Heart right ventricle (tissue), 16 donors: ENCODE results near the gene CACNA2D2. TPM values are rescaled to one million over a fixed set of nuclear protein-coding genes. Genes with fewer than 3 reads are reported as not detected.

Experiments
- ATAC-seq, 8 donors: fragments of 200-7000 bp; cut with Tn5 transposase; one replicate each; pipeline ENCODE4 v1.9.1; 2020; ENCODE audit warnings: mild to moderate bottlenecking in 8 of 8, moderate library complexity in 8 of 8, moderate number of reproducible peaks in 1 of 8
- DNase-seq, 2 donors: peaks; one replicate each; pipeline ENCODE4 v3.0.0-alpha.2; 2020
- H3K27ac ChIP-seq, 10 donors: fragments of 200-600 bp; sonication (generic) in 2 of 10; one replicate each; pipeline versions ENCODE4 v1.5.0 to v1.8.0; 2020 to 2022; ENCODE audit warnings: mild to moderate bottlenecking in 3 of 10
- H3K27me3 ChIP-seq, 7 donors: fragments of 200-600 bp; one replicate each; pipeline ENCODE4 v1.8.0; 2021 to 2022; ENCODE audit warnings: mild to moderate bottlenecking in 2 of 7
- H3K36me3 ChIP-seq, 9 donors: fragments of 200-600 bp; sonication (generic) in 1 of 9; one replicate each; pipeline versions ENCODE4 v1.5.0 to v1.8.0; 2020 to 2022; ENCODE audit warnings: mild to moderate bottlenecking in 2 of 9
- H3K4me1 ChIP-seq, 9 donors: fragments of 200-600 bp; sonication (generic) in 1 of 9; one replicate each; pipeline versions ENCODE4 v1.5.0 to v1.8.0; 2020 to 2022; ENCODE audit warnings: mild to moderate bottlenecking in 4 of 9
- H3K4me3 ChIP-seq, 10 donors: fragments of 200-600 bp; sonication (generic) in 2 of 10; one replicate each; pipeline versions ENCODE4 v1.5.0 to v1.8.0; 2020 to 2022; ENCODE audit warnings: mild to moderate bottlenecking in 7 of 10, moderate library complexity in 2 of 10
- H3K9me3 ChIP-seq, 11 donors: fragments of 200-600 bp in 10 of 11; sonication (generic) in 2 of 11; one replicate each; pipeline versions ENCODE4 v1.5.0 to v1.8.0; 2013 to 2022; ENCODE audit warnings: mild to moderate bottlenecking in 2 of 11, control low read depth in 1 of 11, moderate library complexity in 1 of 11
- WGBS, 2 donors: extraction: QIAGEN DNeasy Blood & Tissue Kit; methylation state at CpG; one replicate each; pipeline ENCODE4 v1.1.7; 2013; ENCODE audit warnings: inconsistent platforms in 1 of 2; 5-methylcytosine and 5-hydroxymethylcytosine counted together
- intact Hi-C, 10 donors: fragments of 100-400 bp; cut with DNase I; formaldehyde crosslinking; loops; one replicate each; pipeline versions ENCODE4 v1.11.1 to v1.14.2; 2022
- polyA plus RNA-seq, 2 donors: library from polyadenylated mRNA; stranded (reverse); fragments of 200-250 nt; gene quantifications; one replicate each; pipeline ENCODE4 v1.2.3, GENCODE V29; 2013
- total RNA-seq, 10 donors: library from RNA; stranded (reverse); fragmentation: NEBNext Ultra II Directional in 3 of 10; extraction: Animal tissue kit (Norgen Biotek cat#: 25700) in 3 of 10; gene quantifications; one replicate each; pipeline versions ENCODE4 v1.2.1 to v1.2.4, GENCODE V29; 2021 to 2023
- TF ChIP-seq, protein P1 (sequence below), 9 donors: fragments of 200-600 bp; sonication (generic) in 2 of 9; IDR thresholded peaks; one replicate each; pipeline versions ENCODE4 v1.5.0 to v1.8.0; 2021 to 2022; ENCODE audit warnings: antibody characterized with exemption in 9 of 9, mild to moderate bottlenecking in 5 of 9, moderate library complexity in 1 of 9
- donor health status: Arrhythmogenic right ventricular cardiomyopathy.
- donor health status: ischemic (EF 13 %, LVEDD 7.1; RV severe dilation, severe dysfunction).
- donor health status: healthy with polysubstance abuse.
- donor health status: DM: no; HTN: yes; CAD: no.
- donor health status: DM: no; HTN: no; CAD: no.
- donor health status: ischemic (EF 25% LVEDD 6.9; RV normal size, moderate dysfunction).
- donor health status: ischemic (EF 25% LVEDD 5.7; RV mildly dilated, moderate dysfunction).
- donor health status: healthy.
- donor health status: DM: yes; HTN: yes; CAD: no.
- donor health status: Ischemic cardiomyopathy.
- donor health status: ischemic (EF 35%, LVEDD 5.7; RV mildly dilated, moderate dysfunction).
- donor health status: nonischemic (EF 11% LVEDD 7.7; RV severe dilation, severe dysfunction).
- donor health status: DM: yes; HTN: yes; CAD: no.
- donor health status: PGD.
- donor health status: ischemic (EF 29% LVEDD 5.4; RV normal size, mild dysfunction).
- donor health status: nonischemic (EF 23%, LVEDD 6.1; RV moderate dilation, normal function).

The CACNA2D2 gene
- total and polyA plus RNA-seq, 12 donors = 0.42 to 3.9 (median 2.4) TPM

DNA sequence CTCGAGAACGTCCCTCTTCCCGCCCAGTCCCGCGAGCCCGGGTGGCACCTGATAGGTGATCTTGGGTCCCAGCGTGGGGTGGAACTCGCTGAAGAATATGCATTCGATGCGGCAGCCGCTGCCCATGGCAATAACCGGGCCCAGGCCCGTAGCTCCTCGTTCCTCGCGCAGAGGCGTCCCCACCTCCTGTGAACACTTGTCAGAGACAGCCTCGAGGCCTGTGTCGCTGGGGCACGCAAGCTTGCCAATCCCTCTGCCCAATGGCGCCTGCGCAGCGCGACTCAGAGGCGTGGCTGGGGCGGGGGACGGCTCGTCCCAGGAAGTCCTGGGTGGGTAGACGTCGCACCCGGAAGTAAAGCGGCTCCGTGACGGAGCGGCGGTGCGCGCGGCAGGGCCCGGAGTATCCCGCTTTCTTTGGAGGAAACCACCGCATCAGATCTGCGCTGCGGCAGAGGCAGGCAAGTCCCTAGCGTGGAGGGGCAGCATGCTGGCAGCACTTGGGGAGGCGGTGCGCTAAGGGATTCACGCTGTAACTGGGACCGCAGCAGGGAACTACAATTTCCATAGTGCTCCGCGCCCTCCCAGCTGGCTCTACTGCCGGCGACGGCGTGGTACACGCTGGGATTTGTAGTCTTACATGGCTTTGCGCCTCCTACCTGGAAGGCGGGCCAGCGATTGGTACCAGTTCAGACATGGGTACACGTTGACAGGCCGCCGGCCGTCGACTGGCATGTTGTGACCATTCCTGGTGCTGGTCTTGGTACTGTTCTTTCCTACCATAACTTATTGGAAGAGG lies 152.7 kb downstream of the CACNA2D2 start, which contains the start of the genes CYB561D2 and NPRL2:
TSS of gene CYB561D2 (plus strand) at position 336 of the 796 bp plus-strand sequence. CDS start 572 bp downstream, outside the sequence.
TSS of gene NPRL2 (minus strand) at position 249 of the 796 bp plus-strand sequence. CDS start at position 126, 123 bp downstream.
- TF ChIP-seq, protein P1, sequence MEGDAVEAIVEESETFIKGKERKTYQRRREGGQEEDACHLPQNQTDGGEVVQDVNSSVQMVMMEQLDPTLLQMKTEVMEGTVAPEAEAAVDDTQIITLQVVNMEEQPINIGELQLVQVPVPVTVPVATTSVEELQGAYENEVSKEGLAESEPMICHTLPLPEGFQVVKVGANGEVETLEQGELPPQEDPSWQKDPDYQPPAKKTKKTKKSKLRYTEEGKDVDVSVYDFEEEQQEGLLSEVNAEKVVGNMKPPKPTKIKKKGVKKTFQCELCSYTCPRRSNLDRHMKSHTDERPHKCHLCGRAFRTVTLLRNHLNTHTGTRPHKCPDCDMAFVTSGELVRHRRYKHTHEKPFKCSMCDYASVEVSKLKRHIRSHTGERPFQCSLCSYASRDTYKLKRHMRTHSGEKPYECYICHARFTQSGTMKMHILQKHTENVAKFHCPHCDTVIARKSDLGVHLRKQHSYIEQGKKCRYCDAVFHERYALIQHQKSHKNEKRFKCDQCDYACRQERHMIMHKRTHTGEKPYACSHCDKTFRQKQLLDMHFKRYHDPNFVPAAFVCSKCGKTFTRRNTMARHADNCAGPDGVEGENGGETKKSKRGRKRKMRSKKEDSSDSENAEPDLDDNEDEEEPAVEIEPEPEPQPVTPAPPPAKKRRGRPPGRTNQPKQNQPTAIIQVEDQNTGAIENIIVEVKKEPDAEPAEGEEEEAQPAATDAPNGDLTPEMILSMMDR (IDR thresholded peaks at IDR 0.05) = no peak
- ATAC-seq (peak; percentile 94 to 97 (median 96)), DNase-seq (peak; percentile 96 to 98)
- Histone ChIP-seq H3K27ac (peak within 1 kb of the TSS; percentile 84 to 97 (median 92)), H3K9me3 (no peaks in the 10 kb centered on the region), H3K4me3 (peak within 1 kb of the TSS; percentile 42 to 89 (median 72)), H3K27me3 (no peaks in the 10 kb centered on the region), H3K36me3 (peaks cover 0 to 60% (median 23%) of the 10 kb centered on the region in 9 donors), H3K4me1 (peaks cover 21 to 63% (median 42%) of the 10 kb centered on the region in 9 donors)
- intact Hi-C loops = loop anchor here in 2 of 10 donors (5.0 kb wide), 2 partner anchors 192 to 262 kb away; partner anchors contain the start of gene CISH (in 1 of the 2)
- 0% methylated on average over 64 of the region's 64 CpGs for WGBS, 2 donors

DNA sequence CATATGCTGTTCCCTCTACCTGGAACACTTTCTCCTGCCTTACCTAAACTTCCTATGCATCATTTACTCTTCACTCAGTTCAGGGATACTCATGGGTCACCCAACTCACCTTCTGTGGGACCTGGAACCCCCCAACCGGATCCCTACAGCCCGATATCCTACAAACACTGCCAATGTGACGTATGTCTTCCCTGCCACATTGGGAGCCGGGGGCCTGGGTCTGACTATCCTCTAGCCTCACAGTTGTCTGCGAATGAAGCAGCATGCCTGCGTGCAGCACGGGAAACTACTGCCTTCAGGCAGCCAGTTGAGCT lies 153.3 kb downstream of the CACNA2D2 start:
- Histone ChIP-seq H3K4me1 (peaks cover 19 to 63% (median 42%) of the 10 kb centered on the region in 9 donors), H3K27ac (peak overlapping the region; percentile 84 to 97 (median 92)), H3K36me3 (peaks cover 0 to 55% (median 21%) of the 10 kb centered on the region in 9 donors), H3K4me3 (peak overlapping the region; percentile 42 to 89 (median 72)), H3K9me3 (no peaks in the 10 kb centered on the region), H3K27me3 (no peaks in the 10 kb centered on the region)
- intact Hi-C loops = loop anchor here in 2 of 10 donors (5.0 kb wide), 2 partner anchors 192 to 262 kb away; partner anchors contain the start of gene CISH (in 1 of the 2)
- WGBS, 2 donors = 11 to 16% methylated on average over 7 of the region's 7 CpGs
- TF ChIP-seq, protein P1 (IDR thresholded peaks at IDR 0.05) = no peak
- DNase-seq = no peak
- ATAC-seq = no peak

DNA sequence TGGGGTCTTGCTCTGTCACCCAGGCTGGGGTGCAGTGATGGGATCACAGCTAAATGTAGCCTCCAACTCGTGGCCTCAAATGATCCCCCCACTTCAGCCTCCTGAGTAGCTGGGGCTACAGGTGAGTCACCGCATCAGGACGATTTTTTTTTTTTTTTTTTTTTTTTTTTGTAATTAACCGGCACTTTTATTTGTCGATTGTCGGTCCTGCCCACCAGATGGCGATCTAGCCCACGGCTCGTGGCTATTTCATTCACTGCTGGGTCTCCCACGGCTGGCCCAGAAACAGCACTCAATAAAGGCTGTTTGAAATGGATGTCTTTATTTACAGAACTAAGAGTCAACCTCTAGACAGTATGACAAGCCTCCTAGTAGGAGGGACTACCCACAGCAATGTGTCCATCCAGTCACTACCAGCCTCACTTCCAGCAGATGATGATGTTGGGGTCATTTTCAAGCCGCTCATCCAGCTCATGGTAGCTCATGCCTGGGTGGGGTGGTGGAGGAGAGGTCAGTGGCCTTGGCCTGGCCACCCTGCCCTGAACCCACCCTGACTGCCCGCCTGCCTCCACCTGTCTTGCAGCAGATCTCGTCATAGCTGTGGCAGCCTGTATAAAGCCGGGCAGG lies 156.1 kb downstream of the CACNA2D2 start:
- DNase-seq = peak; percentile 69 to 71
- no peak overlapping the region for H3K27ac ChIP-seq

More for the DNA sequence above, 156.1 kb downstream of the CACNA2D2 start:
- 27 to 28% methylated on average over 14 of the region's 14 CpGs for WGBS, 2 donors
- intact Hi-C loops = loop anchor here (1.0 to 10.0 kb wide), 7 partner anchors 195 to 1088 kb away; partner anchors contain the start of gene CISH (in 1 of the 10)
- Histone ChIP-seq H3K4me3 (no peak overlapping the region), H3K4me1 (peaks cover 19 to 52% (median 38%) of the 10 kb centered on the region in 9 donors), H3K9me3 (no peaks in the 10 kb centered on the region), H3K36me3 (peaks cover 0 to 27% (median 0%) of the 10 kb centered on the region in 9 donors), H3K27me3 (no peaks in the 10 kb centered on the region)
- no peak for ATAC-seq
- TF ChIP-seq, protein P1 (IDR thresholded peaks at IDR 0.05) = peak; percentile 49 to 75 (median 65)
